H1 (cell line): ENCODE results near the gene IL27RA. TPM values are rescaled to one million over a fixed set of nuclear protein-coding genes. Genes with fewer than 3 reads are reported as not detected.

Experiments used
- CTCF ChIA-PET: fragments of 300-600 bp; sonication (Branson Sonifier 250); formaldehyde crosslinking; loops from one replicate; lab custom pipeline; 2021; ENCODE audit not compliant: partially characterized antibody; lab: Charles Lee
- POLR2A ChIA-PET: fragments of 300-600 bp; sonication (Branson Sonifier 250); formaldehyde crosslinking; loops from one replicate; lab custom pipeline; 2021; ENCODE audit warnings: inconsistent platforms; ENCODE audit not compliant: partially characterized antibody; lab: Charles Lee
- DNase-seq, 2 experiments: peaks; one replicate each; pipeline versions ENCODE4 v3.0.0 to v3.0.0-alpha.2; 2010 to 2022; ENCODE audit warnings: low spot score in 2 of 2, low read depth in 1 of 2, mixed read lengths in 1 of 2
- FAIRE-seq: peaks from 2 replicates; lab custom pipeline; 2011; peaks lifted over from hg19 to GRCh38; lab: Jason Lieb, UNC
- H2AFZ ChIP-seq: 2 replicates; pipeline ENCODE4 v1.8.1; 2012; ENCODE audit warnings: low read length, inconsistent platforms
- H2AK5ac ChIP-seq: 2 replicates; pipeline ENCODE4 v1.6.1; 2013; ENCODE audit warnings: low read depth, low read length
- H2BK120ac ChIP-seq: replicated peaks from 2 replicates; pipeline ENCODE3; 2013; ENCODE audit warnings: low read depth, low read length, inconsistent platforms
- H2BK12ac ChIP-seq: 2 replicates; pipeline ENCODE4 v1.6.1; 2013; ENCODE audit warnings: low read depth, low read length
- H2BK15ac ChIP-seq: 2 replicates; pipeline ENCODE4 v1.6.1; 2013; ENCODE audit warnings: low read length
- H2BK20ac ChIP-seq: 2 replicates; pipeline ENCODE4 v1.6.1; 2013; ENCODE audit warnings: low read length
- H2BK5ac ChIP-seq: 2 replicates; pipeline ENCODE4 v1.6.1; 2013; ENCODE audit warnings: low read depth, low read length
- H3K14ac ChIP-seq: 2 replicates; pipeline ENCODE4 v1.6.1; 2013; ENCODE audit warnings: inconsistent platforms; ENCODE audit not compliant: insufficient read length
- H3K18ac ChIP-seq: 2 replicates; pipeline ENCODE4 v1.6.1; 2013; ENCODE audit warnings: low read length; ENCODE audit errors: extremely low read depth
- H3K23ac ChIP-seq: 2 replicates; pipeline ENCODE4 v1.6.1; 2013; ENCODE audit warnings: inconsistent platforms; ENCODE audit not compliant: insufficient read length
- H3K23me2 ChIP-seq: 2 replicates; pipeline ENCODE4 v1.6.1; 2013; ENCODE audit warnings: low read depth, low read length
- H3K27ac ChIP-seq: 2 replicates; pipeline ENCODE4 v1.6.1; 2011; ENCODE audit warnings: low read depth, low read length, inconsistent platforms
- H3K27me3 ChIP-seq, 4 experiments: replicated peaks in 1 of 4; 1 replicate in 1 of 4; 2 replicates in 3 of 4; pipeline versions ENCODE4 v1.6.1 to v1.8.1; 2011 to 2013; ENCODE audit warnings: low read length in 3 of 4, mild to moderate bottlenecking in 3 of 4, inconsistent platforms in 2 of 4, mixed read lengths in 2 of 4, moderate library complexity in 1 of 4; ENCODE audit not compliant: control insufficient read depth in 3 of 4, insufficient read depth in 3 of 4; ENCODE audit errors: extremely low read depth in 1 of 4
- H3K36me3 ChIP-seq, 4 experiments: 2 replicates each; pipeline versions ENCODE4 v1.6.1 to v1.8.1; 2011 to 2013; ENCODE audit warnings: mild to moderate bottlenecking in 4 of 4, low read length in 3 of 4, moderate library complexity in 2 of 4, control low read depth in 1 of 4, inconsistent platforms in 1 of 4; ENCODE audit not compliant: insufficient read depth in 4 of 4, control insufficient read depth in 2 of 4
- H3K4ac ChIP-seq: replicated peaks from 2 replicates; pipeline ENCODE3; 2013; ENCODE audit warnings: low read length, low read depth, mixed read lengths, inconsistent platforms; ENCODE audit not compliant: insufficient read length
- H3K4me1 ChIP-seq, 4 experiments: replicated peaks in 1 of 4; 1 replicate in 1 of 4; 2 replicates in 3 of 4; pipeline versions ENCODE4 v1.6.1 to v1.8.1; 2011 to 2013; ENCODE audit warnings: low read length in 3 of 4, inconsistent platforms in 2 of 4, mixed read lengths in 1 of 4; ENCODE audit not compliant: insufficient read depth in 4 of 4, control insufficient read depth in 3 of 4
- H3K4me2 ChIP-seq, 2 experiments: 2 replicates each; pipeline versions ENCODE4 v1.6.1 to v1.8.1; 2011 to 2013; ENCODE audit warnings: low read depth in 2 of 2, low read length in 2 of 2, control low read depth in 1 of 2, inconsistent platforms in 1 of 2, mild to moderate bottlenecking in 1 of 2; ENCODE audit not compliant: insufficient read depth in 1 of 2
- H3K4me3 ChIP-seq, 4 experiments: fragments of 200-600, 300-600 bp in 1 of 4; sonication (generic), shearing (Covaris generic), sonication (Bioruptor Twin) in 1 of 4; 2 replicates each; pipeline versions ENCODE4 v1.5.1 to v1.8.1; 2011 to 2016; ENCODE audit warnings: low read length in 4 of 4, low read depth in 3 of 4, control low read depth in 2 of 4, inconsistent platforms in 2 of 4, mild to moderate bottlenecking in 2 of 4, mixed read lengths in 1 of 4, moderate library complexity in 1 of 4; ENCODE audit not compliant: insufficient read depth in 2 of 4; ENCODE audit errors: extremely low read depth in 1 of 4
- H3K56ac ChIP-seq: replicated peaks from 2 replicates; pipeline ENCODE3; 2013; ENCODE audit warnings: low read depth, mild to moderate bottlenecking, mixed read lengths, low read length, inconsistent platforms; ENCODE audit not compliant: insufficient read length
- H3K79me1 ChIP-seq: 2 replicates; pipeline ENCODE4 v1.6.1; 2013; ENCODE audit warnings: low read depth, low read length, control low read depth
- H3K79me2 ChIP-seq, 2 experiments: 2 replicates each; pipeline versions ENCODE4 v1.6.1 to v1.8.1; 2012 to 2013; ENCODE audit warnings: low read length in 2 of 2, mild to moderate bottlenecking in 2 of 2, inconsistent platforms in 1 of 2; ENCODE audit not compliant: insufficient read depth in 2 of 2, control insufficient read depth in 1 of 2
- H3K9ac ChIP-seq, 4 experiments: replicated peaks in 1 of 4; 1 replicate in 1 of 4; 2 replicates in 3 of 4; pipeline versions ENCODE4 v1.6.1 to v1.8.1; 2011 to 2013; ENCODE audit warnings: low read depth in 3 of 4, low read length in 3 of 4, control low read depth in 2 of 4, mild to moderate bottlenecking in 2 of 4, moderate library complexity in 2 of 4, inconsistent platforms in 1 of 4; ENCODE audit errors: extremely low read depth in 1 of 4
- H3K9me3 ChIP-seq, 2 experiments: 2 replicates each; pipeline versions ENCODE4 v1.6.1 to v1.8.1; 2012 to 2013; ENCODE audit warnings: mild to moderate bottlenecking in 2 of 2, moderate library complexity in 2 of 2, control low read depth in 1 of 2, inconsistent platforms in 1 of 2, low read depth in 1 of 2, low read length in 1 of 2, mixed read lengths in 1 of 2; ENCODE audit not compliant: insufficient read depth in 2 of 2
- H4K20me1 ChIP-seq, 2 experiments: replicated peaks in 1 of 2; 2 replicates each; pipeline versions ENCODE3 to v1.8.1; 2011 to 2013; ENCODE audit warnings: inconsistent platforms in 2 of 2, low read length in 2 of 2, mild to moderate bottlenecking in 1 of 2; ENCODE audit not compliant: insufficient read depth in 2 of 2, control insufficient read depth in 1 of 2
- H4K5ac ChIP-seq: 2 replicates; pipeline ENCODE4 v1.6.1; 2013; ENCODE audit warnings: low read length, low read depth, mixed read lengths, inconsistent platforms; ENCODE audit not compliant: insufficient read length
- H4K8ac ChIP-seq: 2 replicates; pipeline ENCODE4 v1.8.0; 2013; ENCODE audit warnings: mild to moderate bottlenecking, moderate library complexity, low read length, inconsistent platforms; ENCODE audit not compliant: insufficient read depth; ENCODE audit errors: extremely low read depth
- H4K91ac ChIP-seq: replicated peaks from 2 replicates; pipeline ENCODE3; 2013; ENCODE audit warnings: low read length, mixed read lengths, inconsistent platforms; ENCODE audit not compliant: insufficient read length
- HDAC6 ChIP-seq: IDR thresholded peaks from one replicate; pipeline ENCODE4 v1.7.1; 2012; ENCODE audit warnings: low read depth, mild to moderate bottlenecking, inconsistent platforms, low read length, moderate library complexity
- KDM4A ChIP-seq: IDR thresholded peaks from one replicate; pipeline ENCODE4 v1.7.1; 2012; ENCODE audit warnings: low read depth, mild to moderate bottlenecking, moderate library complexity, low read length, inconsistent platforms; ENCODE audit not compliant: severe bottlenecking
- KDM5A ChIP-seq: fragments of 200-600 bp; IDR thresholded peaks from 2 replicates; pipeline ENCODE4 v1.7.1; 2012; ENCODE audit warnings: mild to moderate bottlenecking, low read length, inconsistent platforms, mixed read lengths
- SAP30 ChIP-seq: fragments of 300-600 bp; sonication (generic); IDR thresholded peaks from 2 replicates; pipeline ENCODE4 v1.7.1; 2012; ENCODE audit warnings: low read length, moderate library complexity, mild to moderate bottlenecking, inconsistent platforms; ENCODE audit not compliant: insufficient read depth, insufficient replicate concordance
- SUZ12 ChIP-seq: fragments of 200-600 bp; sonication (generic); IDR thresholded peaks from 2 replicates; pipeline ENCODE4 v1.6.1; 2012; ENCODE audit warnings: mild to moderate bottlenecking, inconsistent platforms, low read length, moderate library complexity, mixed read lengths
- WGBS, 2 experiments: shearing (Covaris generic) in 1 of 2; methylation state at CpG; one replicate each; pipeline versions ENCODE4 v1.1.6 to v1.1.7; 2013 to 2015; ENCODE audit warnings: low lambda C conversion rate in 2 of 2, mixed read lengths in 2 of 2, inconsistent platforms in 1 of 2, low coverage in 1 of 2, missing lambda C conversion rate in 1 of 2; ENCODE audit not compliant: insufficient replicate concordance in 2 of 2, insufficient coverage in 1 of 2, insufficient read length in 1 of 2; ENCODE audit errors: extremely low coverage in 1 of 2, missing lambda C conversion rate in 1 of 2; 5-methylcytosine and 5-hydroxymethylcytosine counted together
- polyA plus RNA-seq, 7 experiments: library from polyadenylated mRNA; depleted of rRNA in 3 of 7; stranded (reverse) in 5 of 7; unstranded in 2 of 7; fragments of >200 nt in 5 of 7; fragments of 200-250 nt in 2 of 7; gene quantifications; 1 replicate in 5 of 7; 2 replicates in 1 of 7; 4 replicates in 1 of 7; pipeline versions ENCODE4 v1.2.1 to v1.2.3, GENCODE V29; 2011 to 2013; ENCODE audit warnings: missing spikeins in 2 of 7, mixed read lengths in 2 of 7
- total RNA-seq: library from RNA; stranded (reverse); fragmentation: NEBNext Ultra II Directional; extraction: Animal tissue kit (Norgen Biotek cat#: 25700); gene quantifications from 2 replicates; pipeline ENCODE4 v1.2.1, GENCODE V29; 2021

The IL27RA gene
- total and polyA plus RNA-seq, 2 of the 8 experiments (the other 6 are each of a cell fraction or from before 2014, with no cell fraction given) = 9.9 to 14.7 TPM

DNA sequence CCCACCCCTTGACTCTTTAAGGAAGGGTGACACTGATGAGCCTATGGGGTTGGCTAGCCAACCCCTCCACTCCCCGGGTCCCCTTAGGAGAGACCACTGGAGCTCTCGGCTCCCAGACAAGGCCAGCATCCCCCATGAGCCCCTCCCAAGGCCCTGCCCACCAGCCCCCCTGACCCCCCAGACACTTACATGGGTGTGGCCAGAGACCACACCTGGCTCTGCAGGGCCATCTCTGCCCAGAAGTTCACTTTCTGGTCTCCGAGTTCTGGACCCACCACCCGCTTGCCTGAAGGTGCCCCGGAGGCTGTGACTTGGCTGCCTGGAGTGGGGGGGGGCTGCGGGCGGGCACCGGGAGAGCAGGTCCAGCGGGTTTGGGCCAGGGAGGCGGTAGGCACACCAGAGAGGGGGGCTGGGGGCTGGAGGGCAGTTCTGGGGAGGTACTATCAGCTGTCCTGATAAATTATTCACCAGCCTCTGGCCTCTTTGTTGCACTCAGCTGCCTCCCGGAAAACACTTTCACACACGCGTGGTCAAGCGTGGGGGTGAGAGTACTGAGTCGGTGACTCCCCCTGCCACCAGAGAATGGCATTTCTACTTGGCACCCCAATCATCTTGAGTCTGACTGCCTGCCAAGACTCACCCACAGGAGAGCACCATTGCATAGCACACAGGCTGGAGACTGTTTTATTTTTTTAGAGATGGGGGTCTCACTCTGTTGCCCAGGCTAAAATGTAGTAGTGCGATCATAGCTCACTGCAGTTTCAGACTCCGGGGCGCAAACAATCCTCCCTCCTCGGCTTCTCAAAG, 30.4 kb downstream of the IL27RA start, which contains the start of gene PALM3:
TSS of gene PALM3 (minus strand) at position 326 of the 807 bp plus-strand sequence. CDS start at position 230, 96 bp downstream.
- POLR2A ChIA-PET = interaction anchor here (0.7 to 1.4 kb wide), 2 partner anchors 9 to 19 kb away, joined by 3 to 4 read pairs; no protein-coding TSS in a partner anchor
- no peak within 1 kb of the TSS for H3K4me2 ChIP-seq
- peak within 1 kb of the TSS; percentile 23 for H3K4ac ChIP-seq
- TF ChIP-seq HDAC6 = no peak
- no peak for TF ChIP-seq SAP30
- no peak for TF ChIP-seq KDM5A
- no peak for TF ChIP-seq KDM4A
- no peak for TF ChIP-seq SUZ12
- TF ChIP-seq, all 59 proteins: peak for 0
- CTCF ChIA-PET = interaction anchor here (0.7 to 7.3 kb wide), 8 partner anchors 9 to 179 kb away, joined by 3 to 103 read pairs (median 40); partner anchors contain the start of genes C19orf67 and MISP3
- no peak within 1 kb of the TSS for H3K23ac ChIP-seq
- no peak within 1 kb of the TSS for H3K14ac ChIP-seq
- H4K8ac ChIP-seq = peak within 1 kb of the TSS; percentile 72; the same call in 1 of the 2 replicates
- no peak within 1 kb of the TSS for H3K9ac ChIP-seq
- WGBS, 2 experiments = 81% methylated on average over 16 of the region's 19 CpGs; no CpG with 5 or more reads in 1 of the 2 experiments
- H2BK12ac ChIP-seq = 0 out of 2 replicates have a peak within 1 kb of the TSS, but pooled peaks have one; percentile 17
- H3K9me3 ChIP-seq = no peaks in the 10 kb centered on the region
- H4K20me1 ChIP-seq = peaks cover 0 to 2% of the 10 kb centered on the region in 2 experiments
- no peak within 1 kb of the TSS for H2BK120ac ChIP-seq
- no peak for DNase-seq
- H3K4me1 ChIP-seq = peaks cover 0 to 8% (median 3%) of the 10 kb centered on the region in 4 experiments; a peak in 4 of 7 replicates
- H3K36me3 ChIP-seq = no peaks in the 10 kb centered on the region
- H2AK5ac ChIP-seq = no peak within 1 kb of the TSS
- no peak within 1 kb of the TSS for H4K5ac ChIP-seq
- peak within 1 kb of the TSS; percentile 32 for H3K18ac ChIP-seq
- peak within 1 kb of the TSS; percentile 55 for H4K91ac ChIP-seq
- no peak within 1 kb of the TSS; the same call in 1 of the 2 replicates for H2BK5ac ChIP-seq
- H2AFZ ChIP-seq = 0 out of 2 replicates have a peak within 1 kb of the TSS, but pooled peaks have one; percentile 70
- H2BK20ac ChIP-seq = peak within 1 kb of the TSS; percentile 72; the same call in 1 of the 2 replicates
- H3K79me2 ChIP-seq = no peaks in the 10 kb centered on the region
- H3K56ac ChIP-seq = no peak within 1 kb of the TSS
- no peaks in the 10 kb centered on the region for H3K79me1 ChIP-seq
- peaks cover 10% of the 10 kb centered on the region; the same call in 1 of the 2 replicates for H3K23me2 ChIP-seq
- peak within 1 kb of the TSS; percentile 97 for H2BK15ac ChIP-seq
- FAIRE-seq = no peak
- peaks cover 5 to 18% (median 14%) of the 10 kb centered on the region in 4 experiments for H3K27me3 ChIP-seq
- no peak within 1 kb of the TSS for H3K4me3 ChIP-seq
- H3K27ac ChIP-seq = no peak within 1 kb of the TSS
